Breast epithelium (tissue), 4 donors: Measurements from ENCODE around the gene NUMB. TPM values are rescaled to one million over a fixed set of nuclear protein-coding genes. Genes with fewer than 3 reads are reported as not detected.

Source experiments
- DNase-seq, 2 donors: peaks; one replicate each; pipeline ENCODE4 v3.0.0-alpha.2; 2019; ENCODE audit warnings: low spot score in 2 of 2
- H3K27ac ChIP-seq, 2 donors: fragments of 200-600 bp; sonication (generic) in 1 of 2; one replicate each; pipeline ENCODE4 v1.5.1; 2016 to 2019; ENCODE audit warnings: mild to moderate bottlenecking in 1 of 2
- H3K27me3 ChIP-seq, 2 donors: fragments of 200-600 bp; sonication (generic) in 1 of 2; one replicate each; pipeline versions ENCODE4 v1.5.1 to v1.6.0; 2017 to 2019; ENCODE audit warnings: control low read depth in 1 of 2, mild to moderate bottlenecking in 1 of 2
- H3K36me3 ChIP-seq: fragments of 200-600 bp; one replicate; pipeline ENCODE4 v1.5.1; 2019
- H3K4me1 ChIP-seq, 2 donors: fragments of 200-600 bp; sonication (generic); one replicate each; pipeline ENCODE4 v1.5.1; 2016 to 2019; ENCODE audit warnings: control low read depth in 1 of 2
- H3K4me3 ChIP-seq, 3 donors: fragments of 200-600 bp; sonication (generic); 1 replicate in 2 of 3; 2 replicates in 1 of 3; pipeline ENCODE4 v1.5.1; 2016 to 2019; ENCODE audit warnings: mild to moderate bottlenecking in 3 of 3, moderate library complexity in 2 of 3
- H3K9me3 ChIP-seq, 2 donors: fragments of 200-600 bp; sonication (generic) in 1 of 2; one replicate each; pipeline ENCODE4 v1.5.1; 2016 to 2019; ENCODE audit warnings: control low read depth in 1 of 2
- CTCF ChIP-seq, 3 donors: fragments of 450-650 bp; IDR thresholded peaks; one replicate each; pipeline ENCODE4 v1.5.1; 2016 to 2017; ENCODE audit warnings: antibody characterized with exemption in 3 of 3, mild to moderate bottlenecking in 3 of 3, moderate library complexity in 3 of 3
- POLR2A ChIP-seq: fragments of 450-650 bp; IDR thresholded peaks from one replicate; pipeline ENCODE4 v1.6.1; 2016; ENCODE audit warnings: antibody characterized with exemption, mild to moderate bottlenecking, moderate library complexity
- POLR2AphosphoS5 ChIP-seq, 3 donors: sonication (generic); formaldehyde crosslinking; IDR thresholded peaks; one replicate each; pipeline ENCODE4 v1.6.1; 2017; ENCODE audit warnings: antibody characterized with exemption in 3 of 3
- intact Hi-C: fragments of 100-400 bp; cut with DNase I; formaldehyde crosslinking; loops from one replicate; pipeline ENCODE4 v1.15.1; 2023; ENCODE audit warnings: low total_unique reads
- total RNA-seq, 3 donors: library from RNA; depleted of rRNA; stranded (reverse); fragments of >200 nt; gene quantifications; one replicate each; pipeline ENCODE4 v1.1.0, GENCODE V29; 2016

The NUMB gene
- total RNA-seq, 3 donors from 2014 or later = 49.6 to 84.0 (median 61.6) TPM

- no peak for TF ChIP-seq POLR2AphosphoS5 (IDR thresholded peaks at IDR 0.05)
- no peak for TF ChIP-seq CTCF (IDR thresholded peaks at IDR 0.05)
- Histone ChIP-seq H3K36me3 (no peaks in the 10 kb centered on the region), H3K4me3 (peak overlapping the region; percentile 44 to 81 (median 70)), H3K27ac (peak overlapping the region in 1 of 2 donors; percentile 19), H3K9me3 (no peaks in the 10 kb centered on the region), H3K4me1 (no peaks in the 10 kb centered on the region), H3K27me3 (no peaks in the 10 kb centered on the region)
- DNase-seq = no peak
- intact Hi-C loops = no loop called here
These were observed 211.8 kb downstream of the NUMB start for GRCh38 chr14:73246387-73247150.

DNA sequence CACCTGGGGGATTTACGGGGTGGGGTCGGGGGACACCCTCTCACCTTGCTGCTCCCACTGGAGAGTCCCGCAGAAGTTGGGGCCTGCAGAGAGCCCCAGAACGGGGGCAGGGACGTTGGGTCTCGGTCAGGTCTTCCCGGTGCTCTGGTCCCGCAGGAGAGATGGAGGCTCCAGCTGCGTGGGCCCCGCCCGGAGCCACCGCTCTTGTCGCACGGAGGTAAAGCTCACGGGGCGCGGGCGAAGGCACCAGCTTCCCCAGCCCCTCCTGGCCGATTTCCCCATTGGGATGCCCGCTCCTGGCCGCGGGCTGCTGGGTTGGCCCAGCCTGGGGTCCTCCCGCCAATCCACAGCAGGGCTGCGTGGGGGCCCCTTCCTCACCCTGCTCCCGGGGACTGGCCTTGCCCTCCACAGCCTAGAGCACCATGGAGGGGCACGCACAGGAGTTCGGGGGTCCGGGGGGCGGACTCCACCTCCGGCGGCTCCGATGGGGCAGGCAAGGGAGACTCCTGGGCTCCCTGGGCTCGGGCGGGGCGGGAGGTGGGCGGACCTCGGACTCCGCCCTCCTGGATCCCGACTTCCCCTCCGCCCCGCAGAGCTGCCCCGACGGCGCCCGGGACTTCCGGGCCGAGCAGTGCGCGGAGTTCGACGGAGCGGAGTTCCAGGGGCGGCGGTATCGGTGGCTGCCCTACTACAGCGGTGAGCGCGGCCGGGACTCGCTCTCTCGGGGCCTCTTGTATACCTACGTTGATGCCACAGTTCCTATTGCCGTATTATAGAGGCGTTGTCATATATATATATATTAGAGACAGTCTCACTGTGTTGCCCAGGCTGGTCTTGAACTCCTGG, 212.6 kb downstream of the NUMB start:
- H3K9me3 ChIP-seq = no peaks in the 10 kb centered on the region
- H3K4me3 ChIP-seq = peak overlapping the region; percentile 44 to 81 (median 70)
- no peaks in the 10 kb centered on the region for H3K27me3 ChIP-seq
- peak overlapping the region; percentile 7 to 29 for H3K27ac ChIP-seq
- TF ChIP-seq POLR2A = no peak
- TF ChIP-seq POLR2AphosphoS5 (IDR thresholded peaks at IDR 0.05) = no peak
- no peak for TF ChIP-seq CTCF (IDR thresholded peaks at IDR 0.05)
- H3K36me3 ChIP-seq = no peaks in the 10 kb centered on the region
- no peak for DNase-seq
- intact Hi-C loops = no loop called here
- no peaks in the 10 kb centered on the region for H3K4me1 ChIP-seq

DNA sequence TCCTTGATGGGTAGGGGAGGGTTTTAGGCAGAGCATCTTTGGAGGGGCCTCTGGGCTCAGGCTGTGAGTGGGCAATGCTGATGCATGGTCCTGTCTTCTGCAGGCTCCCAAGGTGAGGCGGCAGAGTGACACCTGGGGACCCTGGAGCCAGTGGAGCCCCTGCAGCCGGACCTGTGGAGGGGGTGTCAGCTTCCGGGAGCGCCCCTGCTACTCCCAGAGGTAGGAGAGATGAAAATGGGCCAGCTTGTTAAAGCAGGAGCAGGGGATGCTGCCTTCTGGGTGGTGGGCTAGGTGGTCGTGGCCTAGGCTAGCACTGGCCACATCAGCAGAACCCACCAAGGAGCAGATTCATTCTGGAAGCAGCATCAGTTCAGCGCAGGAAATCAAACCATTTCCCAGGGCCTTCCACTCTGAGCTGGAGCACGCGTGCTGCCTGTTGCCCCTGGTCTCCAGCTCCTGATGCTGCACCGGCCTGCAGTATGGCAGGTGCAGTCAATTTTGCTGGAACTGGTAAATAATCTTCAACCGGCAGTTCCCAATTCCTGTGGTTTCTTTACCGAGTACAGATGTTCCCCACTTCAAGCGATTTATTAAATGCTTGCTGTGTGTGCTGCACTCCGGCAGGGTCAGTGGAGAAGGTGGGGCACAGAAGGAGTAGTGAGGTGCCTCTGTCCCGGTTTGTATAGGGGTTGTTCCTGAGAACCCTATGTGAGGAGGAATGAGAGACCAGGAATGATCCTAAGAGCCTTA, 213.6 kb downstream of the NUMB start:
- H3K4me1 ChIP-seq = no peaks in the 10 kb centered on the region
- H3K27me3 ChIP-seq = no peaks in the 10 kb centered on the region
- TF ChIP-seq POLR2AphosphoS5 (IDR thresholded peaks at IDR 0.05) (no peak), CTCF (IDR thresholded peaks at IDR 0.05) (no peak), POLR2A (no peak)
- intact Hi-C loops = no loop called here
- no peaks in the 10 kb centered on the region for H3K9me3 ChIP-seq
- H3K4me3 ChIP-seq = peak overlapping the region in 2 of 3 donors; percentile 70 to 81
- DNase-seq = no peak
- H3K27ac ChIP-seq = no peak overlapping the region
- no peaks in the 10 kb centered on the region for H3K36me3 ChIP-seq

GRCh38 chr14:73243748-73244147, 214.6 kb downstream of the NUMB start:
- H3K4me3 ChIP-seq = no peak overlapping the region
- intact Hi-C loops = no loop called here
- no peak for DNase-seq
- no peak overlapping the region for H3K27ac ChIP-seq
- peaks cover 5 to 8% of the 10 kb centered on the region in 2 donors for H3K4me1 ChIP-seq
- no peaks in the 10 kb centered on the region for H3K36me3 ChIP-seq
- no peaks in the 10 kb centered on the region for H3K27me3 ChIP-seq
- no peak for TF ChIP-seq CTCF (IDR thresholded peaks at IDR 0.05)
- no peak for TF ChIP-seq POLR2A
- TF ChIP-seq POLR2AphosphoS5 (IDR thresholded peaks at IDR 0.05) = no peak
- no peaks in the 10 kb centered on the region for H3K9me3 ChIP-seq
